KG1 (cell line): ENCODE measurements around the gene SIRT2.

Experiments
- DNase-seq: peaks from one replicate; lab custom pipeline; 2025; lab: John Stamatoyannopoulos, UW

Gene SIRT2

DNA sequence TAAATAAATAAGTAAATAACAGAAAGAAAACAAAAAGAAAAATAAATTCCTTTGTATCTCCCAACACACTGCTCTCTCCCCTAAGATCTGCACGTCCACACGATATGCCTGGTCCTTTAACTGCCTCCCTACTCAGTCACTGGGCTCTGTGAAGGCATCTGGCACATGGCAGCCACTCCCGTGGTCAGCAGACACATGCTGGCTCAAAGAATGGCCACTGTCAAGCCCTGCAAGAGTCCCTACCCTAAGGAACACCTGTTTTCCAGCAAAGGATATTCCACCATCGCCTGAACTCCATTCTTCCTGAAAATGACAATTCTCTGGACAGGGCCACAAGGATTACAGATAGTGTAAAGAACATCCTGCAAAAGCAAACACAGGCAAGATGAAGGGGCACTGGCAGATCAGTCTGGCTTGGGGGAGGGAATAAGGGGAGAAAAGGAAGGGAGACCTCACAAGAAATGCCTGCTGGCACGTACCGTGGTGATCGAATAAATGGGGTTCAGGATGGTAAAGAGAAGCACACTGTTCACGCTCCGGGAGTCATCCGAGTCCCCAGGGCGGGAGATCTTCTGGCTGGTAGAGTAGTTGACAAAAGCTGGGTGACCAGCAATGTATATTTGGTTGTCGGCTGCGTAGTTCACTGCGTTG lies 53.9 kb downstream of the SIRT2 start:
- DNase-seq: no peak

DNA sequence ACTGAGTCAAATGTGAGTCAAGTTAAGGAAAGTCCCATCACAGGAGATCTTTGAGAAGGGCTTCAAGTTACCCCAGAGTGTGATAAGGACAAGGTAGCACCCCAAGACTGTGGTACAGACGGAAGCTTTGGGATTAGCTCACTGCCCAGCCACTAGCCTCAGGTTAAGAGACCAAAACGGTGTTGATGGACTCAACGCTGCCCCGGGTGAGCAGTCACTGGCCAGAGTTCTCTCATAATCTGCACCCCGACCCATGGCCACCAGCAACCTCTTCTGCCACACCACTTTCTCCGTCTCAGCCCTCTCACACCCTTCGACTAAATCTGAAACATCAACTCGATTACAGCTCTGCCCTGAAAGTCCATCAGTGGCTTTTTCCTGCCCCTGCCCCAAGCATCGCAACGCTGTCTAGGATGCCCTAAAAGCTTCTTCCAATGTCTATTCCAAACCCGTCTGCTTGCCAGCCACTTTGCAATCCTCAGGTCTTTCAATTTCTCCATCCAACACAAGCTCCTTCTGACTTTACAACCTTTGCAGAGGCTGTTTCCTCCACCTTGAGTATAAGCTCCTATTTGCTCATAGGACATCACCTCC lies 55.2 kb downstream of the SIRT2 start:
- no peak for DNase-seq

DNA sequence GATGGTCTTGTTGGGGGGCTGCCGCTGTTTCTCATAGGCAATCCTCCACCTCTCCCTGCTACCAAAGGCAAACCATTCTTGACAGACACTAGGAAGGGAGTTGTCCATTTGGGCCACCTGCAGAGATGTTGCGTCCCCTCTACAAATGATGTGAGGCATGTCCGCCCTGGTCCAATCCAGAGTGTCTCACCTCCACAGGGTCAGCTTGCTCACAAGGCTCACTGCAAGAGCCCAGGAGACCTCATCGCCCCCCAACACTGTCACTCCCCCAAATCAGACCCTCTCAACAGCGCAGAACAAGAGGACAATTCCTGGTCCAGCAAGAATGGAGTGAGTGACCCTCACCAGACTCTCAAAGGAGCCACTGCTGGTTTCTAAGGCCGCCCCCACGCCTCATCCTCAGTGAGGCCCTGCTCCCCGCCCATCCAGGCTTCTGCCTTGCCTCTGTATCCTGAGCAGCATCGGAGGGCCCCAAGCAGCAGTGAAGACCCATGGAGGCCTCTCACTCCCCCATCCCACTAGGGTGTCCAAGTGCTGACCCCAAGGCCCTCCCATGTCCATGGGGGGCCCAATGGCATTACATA lies 56.2 kb downstream of the SIRT2 start:
- DNase-seq: no peak

DNA sequence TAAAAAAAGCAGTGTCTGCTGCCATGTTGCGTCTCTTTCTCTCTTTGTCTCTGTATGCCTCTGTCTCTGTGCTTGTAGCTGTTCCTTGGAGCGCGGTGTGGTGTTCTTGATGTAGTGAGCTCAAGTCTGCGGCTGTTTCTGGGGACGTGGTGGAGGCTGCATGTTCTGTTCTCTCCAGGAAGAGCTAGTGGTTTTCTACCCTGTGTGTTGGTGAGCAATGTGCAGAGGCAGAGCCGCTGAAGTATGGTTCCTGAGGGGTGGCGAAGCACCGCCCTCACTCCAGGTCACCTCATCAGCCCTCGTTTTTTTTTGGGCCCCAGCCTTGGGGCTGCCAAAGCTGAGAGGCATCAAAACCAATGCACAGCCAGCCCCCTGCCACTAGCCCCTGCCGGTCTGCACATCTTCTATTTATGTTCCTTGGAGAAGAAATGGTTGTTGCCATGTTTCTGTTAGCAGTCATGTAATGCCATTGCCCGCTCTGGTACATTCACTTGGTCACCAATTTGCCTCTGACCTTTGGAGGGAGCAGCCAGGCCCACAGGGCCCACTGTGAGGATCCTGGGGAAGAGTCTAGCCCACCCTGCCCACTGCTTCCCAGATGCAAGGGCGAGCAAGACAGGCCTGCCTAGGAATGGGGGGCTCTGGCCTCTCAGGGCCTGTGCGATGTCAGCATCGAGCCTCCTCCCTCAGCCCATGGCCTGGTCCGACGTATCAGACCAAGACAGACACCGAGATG lies 56.8 kb downstream of the SIRT2 start:
- no peak for DNase-seq

DNA sequence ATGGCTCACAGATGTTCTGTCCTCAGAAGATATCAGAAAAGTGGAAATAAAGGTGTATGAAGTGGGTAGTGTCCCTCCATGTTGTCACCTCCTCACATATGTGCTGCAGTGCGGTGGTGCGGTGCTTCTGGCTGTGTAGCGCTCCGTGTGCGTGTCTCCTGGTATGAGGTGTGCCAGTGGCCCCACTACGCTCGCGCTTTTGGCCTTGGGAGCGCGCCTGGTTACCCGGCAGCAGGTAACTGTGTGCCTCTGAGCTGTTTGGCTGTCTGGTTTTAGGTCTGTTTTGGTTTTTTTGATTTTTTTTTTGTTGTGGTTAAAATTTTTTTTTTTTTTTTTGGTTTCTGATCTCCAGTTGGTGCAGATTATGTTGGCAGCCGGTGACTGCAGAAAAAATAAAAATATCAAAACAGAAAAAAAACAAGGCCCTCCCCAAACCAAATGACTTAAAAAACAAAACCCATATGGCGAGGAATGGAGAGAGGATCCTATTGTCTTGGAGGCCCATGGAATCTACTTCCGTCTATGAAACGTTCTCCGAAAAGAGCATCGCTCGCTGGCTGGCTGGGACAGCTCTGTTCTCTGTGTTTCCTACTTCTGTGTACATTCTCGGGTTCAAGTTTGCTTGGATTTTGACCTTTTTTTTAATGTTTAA lies 57.5 kb downstream of the SIRT2 start:
- no peak for DNase-seq

DNA sequence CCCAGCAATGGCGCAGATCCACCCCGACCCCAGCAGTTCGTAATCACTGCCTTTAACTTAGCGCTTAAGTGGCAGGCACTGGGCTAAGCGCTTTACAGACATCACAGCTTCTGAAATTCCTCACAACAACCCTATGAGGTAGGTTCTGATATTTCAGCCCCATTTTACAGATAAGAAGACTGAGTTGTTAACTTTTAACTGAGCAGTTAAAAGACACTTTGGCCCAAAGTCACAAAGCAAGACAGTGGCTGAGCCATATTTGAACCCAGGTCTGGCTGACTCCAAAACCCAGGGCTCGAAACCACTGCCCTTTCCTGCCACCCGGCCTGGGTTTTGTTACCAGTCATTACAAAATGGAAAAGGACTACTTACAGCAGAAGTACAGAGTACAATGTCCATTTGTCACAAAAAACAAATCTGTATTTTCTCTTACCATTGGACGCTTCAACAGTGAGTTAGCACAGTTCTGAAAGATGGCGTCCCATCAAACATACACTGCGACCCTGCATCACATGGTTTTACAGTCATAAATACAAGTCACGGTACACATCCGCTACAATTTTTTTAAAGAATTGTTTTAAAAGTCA lies 58.1 kb downstream of the SIRT2 start:
- DNase-seq: no peak

DNA sequence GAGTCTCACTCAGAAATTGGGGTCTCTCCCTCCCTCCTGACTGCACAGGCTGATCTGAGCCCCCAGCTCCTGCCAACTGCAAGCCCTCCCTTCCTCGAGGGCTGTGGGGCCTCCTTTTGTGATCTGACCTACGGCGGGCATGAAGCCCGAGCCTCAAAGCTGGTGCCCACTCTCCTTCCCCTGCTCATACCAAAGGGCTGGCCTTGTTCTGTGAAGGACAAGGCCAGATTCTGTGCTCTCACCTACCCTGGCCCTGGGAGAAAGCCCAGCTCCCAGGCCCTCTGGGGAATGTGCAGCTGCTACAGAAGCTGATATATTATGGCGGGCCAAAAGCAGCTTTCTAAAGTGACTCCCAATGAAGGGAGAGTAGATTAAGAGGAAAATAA lies 58.8 kb downstream of the SIRT2 start:
- no peak for DNase-seq

DNA sequence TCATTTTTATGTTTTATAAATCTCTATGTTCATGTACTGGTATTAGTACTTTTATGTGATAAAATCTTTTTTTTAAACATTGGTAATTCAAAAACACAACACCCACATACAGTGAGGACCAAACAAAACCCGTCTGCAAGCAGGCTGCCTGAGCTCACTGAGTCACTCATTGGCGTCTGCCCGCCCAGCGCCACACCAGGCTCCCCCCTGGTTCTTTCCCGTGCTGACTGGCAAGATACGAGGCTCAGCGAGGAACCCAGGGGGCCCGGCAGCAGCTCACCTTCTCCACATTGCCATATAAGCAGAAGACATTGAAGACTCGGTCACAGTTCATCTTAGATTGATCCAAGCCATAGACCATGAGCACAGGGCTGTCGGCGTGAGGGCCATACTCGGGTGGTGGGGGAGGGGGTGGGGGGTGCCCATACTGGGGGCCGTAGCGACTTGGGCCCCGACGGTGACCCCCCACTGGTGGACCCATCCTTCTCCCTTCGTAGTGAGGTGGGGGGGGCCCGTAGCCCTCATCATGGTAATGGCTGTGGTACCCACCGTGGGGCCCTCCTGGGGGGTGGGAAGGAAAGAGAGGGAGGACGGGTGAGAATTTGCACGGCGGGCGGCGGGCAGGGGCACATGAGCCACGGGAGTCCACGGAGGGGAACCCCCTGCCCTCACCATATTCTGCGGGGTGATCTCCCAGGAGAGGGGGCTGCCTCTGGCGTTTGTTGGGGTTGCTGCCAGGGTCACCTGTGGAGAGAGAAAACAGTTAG lies 59.4 kb downstream of the SIRT2 start:
- DNase-seq: no peak

DNA sequence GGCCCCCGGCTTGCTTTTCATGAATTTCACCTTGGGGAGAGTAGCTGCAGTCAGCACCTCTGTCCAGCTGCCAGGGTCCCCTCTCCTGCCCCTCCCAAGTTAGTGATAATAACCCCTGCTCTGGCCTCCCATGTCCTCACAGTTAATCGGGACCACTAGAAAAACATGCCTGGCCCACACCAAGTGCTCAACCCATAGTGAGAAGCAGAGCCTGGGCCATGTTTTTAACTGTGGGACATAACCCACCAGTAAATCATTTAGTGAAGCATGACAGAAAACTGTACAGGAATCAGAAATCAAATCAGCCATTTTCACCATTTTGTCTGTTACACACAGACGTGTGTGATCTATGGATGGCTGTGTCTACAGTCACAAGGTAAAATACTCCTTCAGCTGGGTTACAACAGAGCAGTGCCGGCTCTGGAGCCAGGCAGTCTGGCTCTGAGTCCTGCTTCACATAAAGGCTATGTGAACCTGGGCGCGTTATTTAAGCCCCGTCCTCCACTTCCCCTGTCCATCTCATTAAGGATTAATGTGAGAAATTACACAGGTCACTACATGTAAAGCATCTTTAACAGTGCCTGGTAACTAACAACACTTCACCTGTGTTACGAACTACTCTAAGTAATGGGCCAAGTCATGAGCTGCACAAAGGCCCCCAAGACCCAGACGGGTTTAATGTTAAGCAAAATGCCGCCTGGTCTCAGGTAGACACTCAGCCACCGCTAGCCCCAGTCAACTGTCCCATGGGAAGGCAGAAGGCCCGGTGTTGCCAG lies 60.2 kb downstream of the SIRT2 start:
- no peak for DNase-seq

DNA sequence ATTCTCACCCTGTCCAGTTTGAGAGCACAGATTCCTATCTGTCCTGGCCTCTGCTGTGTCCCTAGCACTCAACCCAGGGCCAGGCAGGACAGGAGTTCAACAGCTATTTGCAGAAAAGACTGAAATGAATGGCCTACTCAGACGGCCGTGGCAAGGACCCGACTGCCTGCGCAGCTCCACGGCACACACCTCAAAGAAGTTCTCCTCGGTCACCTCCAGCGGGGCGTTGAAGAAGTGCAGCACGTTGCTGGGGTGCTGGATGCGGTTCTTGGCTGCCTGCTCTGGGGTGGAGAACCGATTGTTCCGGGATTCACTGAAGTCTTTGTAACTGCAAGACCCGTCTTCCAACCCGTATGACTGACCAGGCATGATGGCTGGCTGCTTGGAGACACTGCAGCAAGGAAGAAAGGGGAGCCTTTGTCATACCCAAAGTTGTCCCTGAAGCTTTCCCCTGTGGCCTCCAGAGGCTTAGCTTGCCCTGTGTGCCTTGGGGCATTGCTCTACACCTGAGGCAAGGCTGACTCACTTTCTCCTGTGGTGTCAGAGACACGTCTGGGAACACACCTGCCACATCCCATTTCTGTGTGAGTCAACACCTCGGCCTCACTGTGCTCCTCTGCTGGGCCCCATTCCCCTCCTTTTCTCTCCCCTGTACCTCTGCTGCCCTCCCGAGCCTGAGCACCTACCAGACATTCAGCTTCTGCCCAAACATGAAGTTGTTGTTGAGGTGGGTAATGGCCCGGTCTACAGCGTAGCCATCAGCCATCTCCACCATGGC lies 61.0 kb downstream of the SIRT2 start:
- no peak for DNase-seq

DNA sequence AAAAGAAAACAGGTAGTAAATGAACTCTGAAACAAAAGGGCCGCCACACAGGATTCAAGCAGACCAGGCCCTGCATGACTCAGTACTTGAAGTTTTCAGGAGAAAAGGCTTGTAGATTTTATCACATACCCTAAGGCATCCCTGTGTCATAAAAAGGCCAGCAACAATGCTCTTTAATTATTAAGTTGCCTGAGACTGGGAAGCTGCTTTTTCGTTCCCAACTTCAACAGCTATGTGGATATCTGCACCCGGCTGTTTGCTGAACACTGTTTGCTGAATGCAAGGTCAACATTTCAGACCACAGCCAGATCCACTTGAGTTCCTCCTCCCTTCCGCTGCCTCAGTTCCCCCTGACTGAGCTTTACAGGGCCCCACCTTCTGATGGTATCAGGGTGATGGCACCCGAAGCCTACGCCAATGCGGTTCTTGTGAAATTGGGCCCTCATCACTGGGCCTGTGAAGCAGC lies 61.7 kb downstream of the SIRT2 start:
- no peak for DNase-seq

DNA sequence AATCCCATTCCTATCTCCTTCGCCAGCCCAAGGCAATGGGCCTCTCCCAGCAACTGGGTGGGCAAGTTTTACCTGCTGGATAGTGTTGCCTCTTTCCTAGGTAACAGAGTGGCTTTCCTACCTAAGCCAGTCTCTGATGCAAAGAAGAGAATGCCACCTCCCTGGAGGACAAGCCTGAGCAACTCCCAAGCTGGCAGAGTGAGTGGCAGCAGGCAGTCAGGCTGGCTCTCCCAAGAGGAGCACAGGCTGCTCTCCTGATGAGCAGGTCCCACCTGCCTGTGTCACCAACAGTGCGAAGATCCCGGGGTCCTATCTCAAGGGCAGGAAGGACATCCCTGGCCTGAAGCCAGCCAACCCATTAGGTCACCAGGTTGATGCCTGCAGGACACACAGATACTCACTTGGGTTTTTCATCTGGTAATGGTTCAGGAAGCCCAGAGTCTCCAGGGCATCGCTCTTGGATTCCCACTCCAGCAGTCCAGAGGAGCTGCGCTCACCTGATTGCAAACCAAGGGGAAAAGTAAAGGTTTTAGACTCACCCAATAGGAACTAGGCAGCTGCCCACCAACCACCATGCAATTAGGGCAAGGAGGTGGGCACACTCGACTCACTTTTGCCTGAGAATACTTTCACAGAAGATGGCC lies 62.3 kb downstream of the SIRT2 start:
- no peak for DNase-seq

DNA sequence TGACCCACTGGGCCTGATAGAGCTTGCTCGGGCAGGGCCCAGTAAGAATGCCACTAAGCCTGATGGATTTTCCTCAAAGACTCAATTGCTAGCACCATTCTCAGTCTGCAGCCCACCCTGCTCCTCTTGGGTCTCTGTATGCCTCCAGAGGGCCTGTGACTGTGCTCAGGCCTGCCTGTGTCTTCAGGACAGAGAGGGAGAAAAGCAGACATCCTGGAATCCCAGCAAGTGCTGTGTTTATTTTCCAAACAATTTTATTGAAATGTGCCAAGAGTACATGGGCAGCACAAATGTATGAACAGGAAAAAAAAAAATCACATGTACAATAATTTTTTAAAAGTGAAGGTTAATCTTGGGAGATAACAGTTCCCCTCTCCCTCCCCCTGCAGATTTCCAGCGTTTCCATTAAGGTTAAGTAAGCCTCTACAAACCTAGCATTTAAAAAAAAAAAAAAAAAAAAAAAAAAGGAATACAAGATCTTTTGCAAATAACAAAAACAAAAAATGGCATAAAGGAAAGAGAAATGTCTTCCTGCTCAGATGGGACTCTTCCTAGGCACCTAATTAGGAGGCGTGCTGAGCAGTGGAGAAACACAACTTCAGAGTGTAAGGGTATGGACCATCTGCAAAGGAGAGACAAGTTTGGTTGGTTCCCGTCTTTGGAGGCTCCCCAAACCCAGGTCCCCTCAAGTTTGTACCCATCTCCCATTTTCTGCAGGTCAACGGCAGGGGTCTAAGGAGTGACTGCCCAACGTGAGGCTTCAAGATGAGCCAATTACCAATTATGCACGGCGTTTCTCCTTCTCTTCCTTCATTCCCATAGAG lies 63.0 kb downstream of the SIRT2 start:
- no peak for DNase-seq

DNA sequence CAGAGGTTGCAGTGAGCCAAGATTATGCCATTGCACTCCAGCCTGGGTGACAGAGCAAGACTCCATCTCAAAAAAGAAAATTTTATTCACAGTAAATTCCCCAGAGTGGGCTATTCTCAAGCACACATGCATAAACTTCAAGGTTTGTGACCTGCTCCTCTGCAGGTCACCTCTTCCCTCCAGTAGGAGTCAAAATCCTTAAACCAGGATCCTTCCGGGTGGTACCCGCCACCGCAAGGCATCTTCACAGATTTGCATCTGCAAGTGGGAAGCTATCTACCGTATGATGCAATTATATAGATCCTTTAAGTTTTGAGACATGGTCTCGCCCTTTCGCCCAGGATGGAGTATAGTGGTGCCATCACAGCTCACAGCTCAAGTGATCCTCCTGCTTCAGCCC lies 64.8 kb downstream of the SIRT2 start:
- DNase-seq: no peak

DNA sequence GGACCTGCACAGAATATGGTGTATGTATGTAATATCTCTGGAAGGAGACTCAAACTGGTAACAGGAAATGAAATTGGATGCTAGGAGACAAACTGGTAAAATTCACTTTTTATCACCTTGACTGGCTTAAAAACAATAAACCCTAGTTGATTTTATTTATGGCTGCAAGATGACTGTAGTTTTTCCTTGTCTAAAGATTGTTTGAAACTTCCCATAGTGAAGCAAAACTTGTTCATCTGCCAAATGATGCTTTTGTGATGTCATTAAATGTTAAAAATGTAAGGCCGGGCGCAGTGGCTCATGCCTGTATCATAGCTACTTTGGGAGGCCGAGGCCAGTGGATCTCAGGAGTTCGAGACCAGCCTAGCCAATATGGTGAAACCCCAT lies 65.3 kb downstream of the SIRT2 start:
- no peak for DNase-seq

DNA sequence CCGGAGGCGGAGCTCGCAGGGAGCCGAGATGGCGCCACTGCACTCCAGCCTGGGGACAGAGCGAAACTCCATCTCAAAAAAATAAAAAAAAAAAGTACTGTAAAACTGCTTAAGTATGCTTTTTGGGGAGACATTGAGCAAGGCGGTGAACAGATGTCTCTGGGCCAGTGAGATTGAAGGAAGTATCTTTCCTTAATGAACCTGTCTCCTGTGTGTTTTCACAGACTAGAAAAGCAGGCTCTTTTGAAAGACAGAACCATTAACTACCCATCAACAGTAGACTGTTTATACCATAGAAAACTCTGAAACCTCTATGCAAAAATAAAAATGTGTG lies 66.4 kb downstream of the SIRT2 start:
- DNase-seq: no peak

DNA sequence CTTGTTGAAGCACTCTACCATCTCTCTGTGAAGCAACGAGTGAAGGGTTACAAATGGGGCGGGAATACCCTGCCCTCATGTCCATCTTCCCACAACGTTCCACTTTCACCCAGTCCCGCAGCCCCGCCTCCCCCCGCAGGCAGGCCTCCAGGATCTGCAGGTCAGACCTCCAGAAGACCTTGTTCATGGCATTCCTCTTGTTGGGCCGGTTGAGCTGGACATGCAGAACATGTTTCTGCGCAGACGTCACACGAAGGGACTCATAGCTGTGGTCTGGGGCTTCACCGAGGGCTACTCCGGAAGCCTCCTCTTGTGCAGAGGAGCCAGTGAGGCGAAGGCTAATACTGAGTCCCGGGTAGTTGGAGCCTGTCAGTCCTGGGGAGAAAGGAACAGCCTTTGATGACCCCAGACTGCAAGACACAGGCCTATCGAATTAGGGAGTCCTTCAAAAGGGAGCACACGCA lies 68.2 kb downstream of the SIRT2 start:
- no peak for DNase-seq

DNA sequence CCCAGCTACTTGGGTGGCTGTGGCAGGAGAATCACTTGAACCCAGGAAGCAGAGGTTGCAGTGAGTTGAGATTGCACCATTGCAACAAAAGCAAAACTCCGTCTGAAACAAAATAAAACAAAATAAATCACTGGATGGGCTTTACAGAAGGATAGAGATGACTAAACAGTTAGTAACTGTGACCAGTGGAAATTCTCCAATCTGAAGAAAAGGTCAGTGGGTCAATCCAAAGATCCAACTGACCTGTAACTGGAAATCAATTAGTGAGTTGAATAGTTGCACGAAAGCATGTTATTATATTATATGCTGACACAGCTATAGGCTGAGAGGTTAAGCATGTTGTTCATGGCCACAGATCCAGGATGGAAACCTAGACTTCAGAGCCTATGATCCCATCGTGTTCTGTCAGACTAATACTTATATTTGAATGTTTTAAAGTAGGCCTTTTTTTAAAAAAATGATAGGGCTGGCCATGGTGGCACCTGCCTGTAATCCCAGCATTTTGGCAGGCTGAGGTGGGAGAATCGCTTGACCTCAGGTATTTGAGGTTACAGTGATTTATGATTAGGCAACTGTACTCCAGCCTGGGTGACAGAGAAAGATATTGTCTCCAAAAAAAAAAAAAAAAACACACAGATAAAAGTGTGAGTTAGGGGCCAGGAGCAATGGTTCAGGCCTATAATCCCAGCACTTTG lies 69.2 kb downstream of the SIRT2 start:
- no peak for DNase-seq
